ENCODE data around the gene ZSCAN26.

Gene ZSCAN26

GRCh38 chr6:28322661-28323060, 55.7 kb downstream of the ZSCAN26 start:
- DNase-seq (ENCODE audit: low read depth), result no peak

GRCh38 chr6:28323813-28324424, 57.0 kb downstream of the ZSCAN26 start:
- no peak for DNase-seq (ENCODE audit: low read depth)

GRCh38 chr6:28326371-28326948, 59.5 kb downstream of the ZSCAN26 start:
- no peak for DNase-seq (ENCODE audit: low read depth)
